ENCODE results near the gene EEF1G.

DNA sequence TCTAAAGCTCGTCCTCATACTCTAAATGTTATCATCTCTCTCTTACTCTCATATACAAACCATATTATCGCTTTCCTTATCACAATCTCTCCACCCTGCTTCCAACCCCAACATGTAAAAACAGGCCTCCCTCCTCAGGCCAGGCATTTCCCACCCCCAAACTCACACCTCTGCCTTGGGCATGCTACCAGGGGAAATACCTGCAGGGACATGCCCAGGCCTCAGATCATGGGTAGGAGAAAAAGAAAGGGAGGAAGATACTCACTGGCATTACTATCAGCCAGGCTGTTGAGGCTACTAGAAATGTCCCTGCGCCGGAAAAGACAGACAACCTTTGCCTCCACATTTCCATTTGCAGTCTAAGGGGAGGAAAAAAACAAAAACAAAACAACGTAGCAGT, 26.2 kb upstream of the EEF1G start:
- no peak for TF ChIP-seq CTCF (IDR thresholded peaks at IDR 0.05)
- no peak for TF ChIP-seq ZFX (IDR thresholded peaks at IDR 0.05; ENCODE audit: borderline replicate concordance)

All from 22Rv1 (cell line).